GM03348 (cell line): ENCODE measurements around the gene RGS14.
A peak's percentile ranks its signal among the peaks of the same experiment; 100 is the strongest.
"Not testable (repeated sequence)": the region's sequence is repeated elsewhere in the genome, so short reads cannot be mapped to it uniquely, and the experiment has no call there.

ENCODE experiments used
- DNase-seq: peaks from one replicate; pipeline ENCODE4 v3.0.0; 2012; ENCODE audit warnings: low spot score

Gene RGS14

GRCh38 chr5:177349762-177350161, 8.0 kb upstream of the RGS14 start:
- DNase-seq: no peak

GRCh38 chr5:177350776-177351391, 6.8 kb upstream of the RGS14 start:
- no peak for DNase-seq

- peak; percentile 98 for DNase-seq
Observed at GRCh38 chr5:177351392-177352329, 6.1 kb upstream of the RGS14 start, which contains the start of gene LMAN2. TSS of gene LMAN2 (minus strand) at chr5:177351668. CDS start at chr5:177351647, 21 bp downstream.

GRCh38 chr5:177353093-177353492, 4.6 kb upstream of the RGS14 start:
- DNase-seq: no peak

- no peak for DNase-seq
Observed at GRCh38 chr5:177354256-177354655, 3.5 kb upstream of the RGS14 start.

- no peak for DNase-seq
Observed at GRCh38 chr5:177354711-177355110, 3.0 kb upstream of the RGS14 start.

GRCh38 chr5:177355162-177355867, 2.4 kb upstream of the RGS14 start:
- no peak for DNase-seq

GRCh38 chr5:177355868-177356168, 1.9 kb upstream of the RGS14 start:
- no peak for DNase-seq

- no peak for DNase-seq
Observed at GRCh38 chr5:177356746-177357145, 978 bp upstream of the RGS14 start.

GRCh38 chr5:177357146-177357458, 622 bp upstream of the RGS14 start:
- no peak for DNase-seq

GRCh38 chr5:177358370-177358819, 671 bp downstream of the RGS14 start:
- no peak for DNase-seq

GRCh38 chr5:177359451-177359851, 1.7 kb downstream of the RGS14 start:
- DNase-seq: no peak

GRCh38 chr5:177359860-177360259, 2.1 kb downstream of the RGS14 start:
- no peak for DNase-seq

- not testable (repeated sequence) for DNase-seq
Observed at GRCh38 chr5:177360740-177361139, 3.0 kb downstream of the RGS14 start.

- no peak for DNase-seq
Observed at GRCh38 chr5:177361418-177362291, 3.9 kb downstream of the RGS14 start.

GRCh38 chr5:177362292-177362609, 4.5 kb downstream of the RGS14 start:
- DNase-seq: no peak

GRCh38 chr5:177362610-177363507, 5.1 kb downstream of the RGS14 start:
- peak; percentile 91 for DNase-seq

GRCh38 chr5:177363565-177363964, 5.8 kb downstream of the RGS14 start:
- no peak for DNase-seq

- no peak for DNase-seq
Observed at GRCh38 chr5:177364159-177364962, 6.6 kb downstream of the RGS14 start.

- no peak for DNase-seq
Observed at GRCh38 chr5:177365845-177366527, 8.3 kb downstream of the RGS14 start.
